GM19438 (cell line): Measurements from ENCODE around the gene LRRC14B.

ENCODE experiments used
- ATAC-seq: cut with Tn5 transposase; IDR thresholded peaks from one replicate; pipeline ENCODE4 v1.9.1; 2021; ENCODE audit warnings: low read depth; ENCODE audit not compliant: unreplicated experiment

The LRRC14B gene

GRCh38 chr5:191036-191948 lies at the start of gene LRRC14B:
Gene LRRC14B, plus strand, starts transcription at chr5:191495. Its CDS starts 44 bp downstream, at chr5:191539.
- ATAC-seq, result peak; percentile 49

- no peak for ATAC-seq
Observed at GRCh38 chr5:141761-142160, 49.5 kb upstream of the LRRC14B start.

GRCh38 chr5:142246-142810 lies 49.0 kb upstream of the LRRC14B start:
- ATAC-seq, result no peak

- ATAC-seq, result no peak
Observed at GRCh38 chr5:143041-143440, 48.3 kb upstream of the LRRC14B start.

DNA sequence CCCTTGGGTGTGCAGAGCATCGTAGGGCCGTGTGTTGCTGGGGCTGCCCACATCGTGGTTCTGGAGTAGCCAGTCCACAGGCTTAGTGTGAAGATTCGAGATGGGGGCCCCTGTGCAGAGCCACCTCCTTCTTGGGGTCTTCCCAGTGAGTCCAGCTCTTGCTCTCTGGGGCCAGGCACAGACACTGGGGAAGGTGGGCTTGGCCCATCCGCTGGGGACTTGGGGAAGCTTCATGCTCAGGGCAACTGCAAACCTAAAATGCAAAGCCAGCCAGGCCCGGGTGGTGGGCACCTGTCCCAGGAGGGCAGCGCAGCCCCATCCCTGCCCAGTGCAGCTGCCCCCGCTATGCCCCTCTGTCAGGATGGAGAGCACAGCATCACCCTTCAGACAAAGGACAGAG lies 46.4 kb upstream of the LRRC14B start:
- no peak for ATAC-seq

DNA sequence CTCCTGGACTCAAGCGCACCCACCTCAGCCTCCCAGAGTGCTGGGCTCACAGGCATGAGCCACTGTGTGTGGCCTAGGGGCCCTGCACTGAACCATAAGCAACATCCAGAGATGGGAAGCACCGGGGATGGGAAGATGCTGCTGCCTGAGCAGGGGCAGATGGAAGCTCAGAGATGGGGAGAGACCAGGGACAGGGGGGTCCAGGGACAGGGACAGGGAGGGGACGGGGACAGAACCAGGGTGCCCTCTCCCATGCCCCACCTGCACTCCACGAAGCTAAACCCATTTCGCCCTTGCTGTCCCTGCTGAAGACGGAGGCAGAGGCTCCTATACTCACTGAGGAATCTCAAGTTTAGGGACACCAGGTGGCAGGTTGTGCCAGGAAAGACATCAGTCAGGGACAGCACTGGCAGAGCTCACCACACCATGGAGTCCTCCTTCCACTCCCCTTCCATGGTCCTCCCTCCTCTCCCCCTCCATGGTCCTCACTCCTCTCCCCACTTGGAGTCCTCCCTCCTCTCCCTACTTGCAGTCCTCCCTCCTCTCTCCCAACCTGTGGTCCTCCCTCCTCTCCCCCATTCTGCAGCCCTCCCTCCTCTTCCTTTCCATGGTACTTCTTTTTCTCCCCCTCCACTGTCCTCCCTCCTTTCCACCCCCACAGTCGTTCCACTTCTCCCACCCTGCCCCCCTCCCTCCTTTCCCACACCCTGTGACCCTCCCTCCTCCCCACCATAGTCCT lies 45.5 kb upstream of the LRRC14B start:
- no peak for ATAC-seq

DNA sequence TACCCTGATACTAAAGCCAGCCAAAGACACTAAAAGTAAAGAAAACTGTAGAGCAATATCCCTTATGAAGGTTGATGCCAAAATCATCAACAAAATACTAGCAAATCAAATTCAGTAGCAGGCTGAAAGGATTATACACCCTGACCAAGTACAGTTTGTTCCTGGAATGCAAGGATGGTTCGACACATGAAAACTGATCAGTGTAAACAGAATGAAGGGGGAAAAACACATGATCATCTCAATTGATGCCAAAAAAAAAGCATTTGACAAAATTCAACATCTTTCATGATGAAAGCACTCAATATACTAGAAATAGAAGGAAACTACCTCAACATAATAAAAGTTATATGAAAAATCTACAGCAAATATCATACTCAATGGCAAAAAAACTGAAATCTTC lies 43.5 kb upstream of the LRRC14B start:
- no peak for ATAC-seq

GRCh38 chr5:149745-150485 lies 41.4 kb upstream of the LRRC14B start:
- no peak for ATAC-seq

DNA sequence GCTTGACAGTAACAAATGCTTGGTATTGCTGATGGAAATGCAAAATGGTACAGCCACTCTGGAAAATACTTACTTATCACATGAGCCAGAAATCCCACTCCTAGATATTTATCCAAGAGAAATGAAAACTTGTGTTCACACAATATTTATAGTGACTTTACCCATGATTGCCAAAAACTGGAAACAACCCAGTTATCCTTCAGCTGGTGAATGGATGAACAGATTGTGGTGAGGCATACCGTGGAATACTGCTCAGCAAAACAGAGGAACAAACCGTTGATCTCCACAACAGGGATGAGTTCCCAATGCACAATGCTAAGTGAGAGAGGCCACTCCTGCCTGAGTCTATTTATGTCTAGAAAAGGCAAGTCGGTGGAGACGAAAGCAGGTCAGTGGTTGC lies 40.5 kb upstream of the LRRC14B start:
- no peak for ATAC-seq

DNA sequence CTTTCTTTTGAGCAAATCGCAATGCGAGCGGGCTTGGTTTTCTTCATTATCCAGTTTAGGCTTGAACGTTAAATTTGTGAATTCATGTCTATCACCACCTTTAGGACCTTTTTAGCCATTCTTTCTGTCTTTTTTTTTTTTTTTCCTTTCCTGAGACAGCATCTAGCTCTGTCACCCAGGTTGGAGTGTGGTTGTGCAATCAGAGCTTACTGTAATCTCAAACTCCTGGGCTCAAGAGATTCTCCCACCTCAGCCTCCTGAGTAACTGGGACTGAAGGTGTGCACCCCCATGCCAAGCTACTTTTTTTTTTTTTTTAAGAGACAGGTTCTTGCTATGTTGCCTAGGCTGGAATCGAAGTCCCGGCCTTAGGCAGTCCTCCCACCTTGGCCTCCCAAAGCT lies 39.2 kb upstream of the LRRC14B start:
- ATAC-seq, result no peak

- ATAC-seq, result no peak
Observed at GRCh38 chr5:153256-153655, 38.0 kb upstream of the LRRC14B start.

GRCh38 chr5:154236-154635 lies 37.1 kb upstream of the LRRC14B start:
- no peak for ATAC-seq

DNA sequence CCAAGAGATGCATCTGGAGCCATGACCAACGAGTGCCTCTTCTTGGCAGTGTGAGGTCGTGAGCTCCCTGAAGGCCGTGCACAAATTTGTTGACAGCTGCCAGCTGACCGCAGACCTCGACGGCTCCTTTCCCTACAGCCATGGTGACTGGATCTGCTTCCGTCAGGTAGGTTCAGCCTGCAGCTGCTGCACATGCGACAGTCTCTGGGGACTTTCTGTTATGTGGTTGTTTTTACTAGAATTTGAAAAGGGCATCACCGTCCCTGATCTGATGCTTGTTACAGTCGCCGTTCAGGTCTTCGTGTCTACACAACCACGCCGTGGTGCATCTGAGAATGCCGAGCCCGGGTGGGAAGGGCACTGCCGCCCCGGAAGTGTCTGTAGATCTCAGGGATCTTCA lies 36.5 kb upstream of the LRRC14B start:
- no peak for ATAC-seq

GRCh38 chr5:155651-156410 lies 35.5 kb upstream of the LRRC14B start:
- ATAC-seq, result no peak

DNA sequence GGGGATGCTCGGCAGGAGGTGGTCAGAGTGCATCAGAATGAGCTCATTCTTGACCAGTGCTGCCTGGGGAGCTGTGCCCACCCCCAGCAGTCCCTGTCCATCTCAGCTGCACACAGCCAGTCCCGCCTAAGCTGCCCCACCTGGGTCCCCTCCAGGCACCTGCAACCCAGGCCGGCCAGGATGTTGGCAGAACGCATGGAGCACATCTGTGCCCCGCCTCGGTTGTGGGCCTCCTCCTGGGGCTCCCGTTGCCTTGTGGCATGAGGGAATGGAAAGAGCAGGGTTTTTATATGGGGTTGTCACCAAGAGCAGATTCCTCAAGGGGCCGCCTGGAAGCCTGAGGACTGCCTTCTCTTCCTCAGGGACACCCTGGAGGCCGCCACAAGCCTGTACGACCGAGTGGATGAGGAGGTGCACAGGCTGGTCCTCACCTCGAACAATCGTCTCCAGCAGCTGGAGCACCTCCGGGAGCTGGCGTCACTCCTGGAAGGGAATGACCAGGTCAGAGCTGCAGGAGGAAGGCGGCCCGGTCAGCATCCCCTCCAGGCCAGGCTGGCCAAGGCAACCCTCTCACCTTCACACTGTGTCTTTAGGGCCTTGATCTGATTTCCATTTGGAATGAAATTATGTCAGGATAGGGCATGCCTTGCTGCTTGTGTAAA lies 34.8 kb upstream of the LRRC14B start:
- ATAC-seq, result no peak

- no peak for ATAC-seq
Observed at GRCh38 chr5:157126-157715, 34.1 kb upstream of the LRRC14B start.

- no peak for ATAC-seq
Observed at GRCh38 chr5:157801-158200, 33.5 kb upstream of the LRRC14B start.

DNA sequence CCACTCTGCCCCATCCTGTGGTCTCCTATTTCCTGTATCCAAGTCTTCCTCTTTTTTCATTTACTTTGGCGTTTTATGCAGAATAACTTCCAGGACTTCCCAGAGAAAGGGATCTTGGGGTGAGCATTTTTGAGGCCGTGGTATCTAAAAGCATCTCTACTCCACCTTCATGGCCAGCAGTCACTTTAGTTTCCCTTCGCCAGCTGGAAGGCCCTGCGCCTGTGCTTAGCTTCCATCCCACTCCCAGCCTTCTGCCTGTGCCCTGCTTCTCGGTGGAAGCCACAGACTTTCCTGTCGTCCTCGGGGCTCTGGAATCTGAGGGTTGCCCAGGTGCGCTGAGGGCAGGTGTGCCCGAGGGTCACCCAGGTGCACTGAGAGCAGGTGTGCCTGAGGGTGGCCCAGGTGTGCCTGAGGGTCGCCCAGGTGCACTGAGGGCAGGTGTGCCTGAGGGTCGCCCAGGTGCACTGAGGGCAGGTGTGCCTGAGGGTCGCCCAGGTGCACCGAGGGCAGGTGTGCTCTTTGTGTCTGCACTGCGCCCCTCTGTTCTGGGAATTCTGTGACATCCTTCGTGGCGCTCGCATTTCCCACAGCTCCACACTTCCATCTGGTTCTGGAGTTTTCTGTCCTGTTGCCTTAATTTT lies 32.4 kb upstream of the LRRC14B start:
- ATAC-seq, result no peak
